ENCODE data around the gene AXIN2.
"Not testable (repeated sequence)": the region's sequence is repeated elsewhere in the genome, so short reads cannot be mapped to it uniquely, and the experiment has no call there.

The AXIN2 gene

GRCh38 chr17:65536573-65537342 is 24.7 kb downstream of the AXIN2 start:
- DNase-seq = no peak

- no peak for DNase-seq
Measured at GRCh38 chr17:65535777-65536572, 25.5 kb downstream of the AXIN2 start.

- peak; percentile 53 for DNase-seq
Measured at GRCh38 chr17:65533852-65534457, 27.5 kb downstream of the AXIN2 start.

DNA sequence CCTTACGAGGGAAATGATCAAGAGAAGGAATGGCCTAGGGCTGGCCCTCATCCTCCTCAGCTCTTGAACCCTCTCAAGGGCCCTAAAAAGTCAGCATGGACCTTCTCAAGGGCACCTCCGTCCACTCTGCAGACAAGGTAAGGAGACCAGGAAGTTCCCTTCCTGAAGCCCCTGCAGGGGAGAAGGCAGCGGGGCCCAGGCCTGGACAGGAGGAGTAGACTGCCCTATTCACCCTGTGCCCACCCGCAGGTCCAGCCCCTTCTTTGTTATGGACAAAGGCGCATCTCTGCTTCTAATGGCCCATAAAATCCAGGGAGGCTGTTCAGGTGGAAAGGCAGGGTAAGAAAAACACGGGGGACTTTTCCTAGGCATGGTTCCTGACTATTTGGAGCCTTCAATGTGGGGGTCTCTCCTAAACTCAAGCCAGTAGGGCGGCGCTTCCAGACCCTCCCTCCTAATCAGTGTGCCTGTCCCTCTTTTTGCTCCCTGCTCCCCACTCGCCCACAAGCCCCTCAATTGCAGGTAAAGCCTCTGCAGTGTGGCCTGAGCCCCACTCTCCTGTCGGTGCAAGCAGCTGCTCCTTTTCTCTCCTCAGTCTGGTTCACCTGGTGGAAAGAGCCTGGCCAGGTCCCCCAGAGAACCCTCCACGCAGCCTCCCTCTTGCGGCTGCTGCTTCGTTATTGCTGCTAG is 28.2 kb downstream of the AXIN2 start:
- DNase-seq = no peak

GRCh38 chr17:65532101-65532890 is 29.2 kb downstream of the AXIN2 start:
- no peak for DNase-seq

- DNase-seq = peak; percentile 62
Measured at GRCh38 chr17:65531256-65532100, 30.0 kb downstream of the AXIN2 start.

GRCh38 chr17:65530523-65531255 is 30.8 kb downstream of the AXIN2 start:
- no peak for DNase-seq

GRCh38 chr17:65529761-65530522 is 31.5 kb downstream of the AXIN2 start:
- no peak for DNase-seq

DNA sequence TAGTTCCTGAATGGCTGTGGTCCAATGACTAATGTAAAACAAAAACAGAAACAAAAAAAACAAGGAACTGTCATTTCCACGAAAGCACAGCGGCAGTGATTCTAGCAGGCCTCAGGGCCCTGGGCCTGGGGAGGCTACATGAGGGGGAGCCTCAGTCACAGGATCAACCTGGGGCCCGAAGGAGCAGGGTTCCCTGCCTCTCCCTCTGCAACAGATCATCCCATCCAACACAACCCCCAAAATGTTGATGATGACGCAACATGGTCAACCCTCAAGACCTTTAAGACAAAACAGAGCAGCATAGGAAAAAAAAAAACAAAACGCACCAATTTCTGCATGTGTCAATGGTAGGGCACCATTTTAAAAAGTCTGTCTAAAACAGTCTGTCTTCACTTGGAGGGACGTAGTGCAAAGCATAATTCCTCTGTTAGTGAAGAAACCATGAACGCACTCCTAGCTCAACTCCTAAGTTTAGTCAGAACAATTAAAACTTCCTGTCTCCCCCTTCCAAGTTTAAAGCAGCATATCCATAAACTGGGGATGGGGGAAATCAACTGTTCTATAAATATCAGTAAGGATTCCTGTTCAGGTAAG is 32.3 kb downstream of the AXIN2 start:
- DNase-seq = no peak

DNA sequence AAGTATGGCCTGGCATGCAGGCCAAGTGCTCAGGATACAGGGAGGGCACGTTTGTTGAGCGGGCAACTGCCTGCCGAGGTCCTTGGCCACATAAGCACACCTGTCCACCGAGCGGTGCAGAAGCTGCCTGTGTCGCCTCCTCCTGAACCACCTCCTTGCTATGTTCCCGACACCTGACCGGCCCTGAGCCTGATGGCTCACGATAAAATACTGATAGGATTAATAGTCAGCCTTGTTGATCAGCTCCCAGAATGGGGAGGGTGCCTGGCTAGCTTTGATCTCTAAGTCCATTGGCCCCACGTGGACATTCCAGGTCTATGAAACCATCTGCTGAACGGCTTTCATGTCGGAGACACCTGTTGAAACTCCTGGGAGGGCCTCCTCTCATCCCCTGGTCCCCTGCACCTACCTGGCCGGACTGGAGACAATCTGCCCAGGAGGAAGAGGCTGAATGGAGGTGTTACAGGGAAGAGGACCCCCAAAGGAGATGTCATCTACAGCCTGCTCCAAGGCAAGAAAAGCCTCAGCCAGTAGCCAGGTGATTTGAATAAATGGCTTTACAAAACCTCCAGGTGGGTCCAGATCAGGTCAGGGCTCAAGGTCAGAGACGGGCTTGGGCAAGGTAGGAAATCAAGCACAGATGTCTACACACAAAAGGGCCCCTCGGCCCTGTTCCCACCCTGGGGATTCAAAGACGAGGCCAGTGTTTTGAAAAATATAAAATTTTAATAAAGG is 33.4 kb downstream of the AXIN2 start:
- DNase-seq = no peak

DNA sequence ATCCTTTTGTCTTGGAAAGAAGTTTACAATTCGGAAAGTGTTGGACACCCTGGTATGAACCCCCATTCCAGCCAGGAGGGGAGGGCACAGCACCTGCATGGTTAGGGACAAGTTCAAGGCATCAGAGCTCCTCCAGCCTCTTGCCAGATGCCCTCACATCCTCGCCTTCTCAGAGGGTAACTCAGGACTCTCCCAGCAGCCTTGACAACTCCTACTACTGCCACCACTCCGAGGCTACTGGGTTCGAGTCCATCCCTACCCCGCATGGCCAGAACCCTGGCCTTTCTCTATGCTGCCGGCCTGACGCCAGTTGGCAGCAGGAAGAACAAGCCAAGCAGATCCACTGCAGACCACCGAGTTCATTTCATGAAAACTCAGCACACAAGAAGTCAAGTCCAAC is 34.1 kb downstream of the AXIN2 start:
- no peak for DNase-seq

DNA sequence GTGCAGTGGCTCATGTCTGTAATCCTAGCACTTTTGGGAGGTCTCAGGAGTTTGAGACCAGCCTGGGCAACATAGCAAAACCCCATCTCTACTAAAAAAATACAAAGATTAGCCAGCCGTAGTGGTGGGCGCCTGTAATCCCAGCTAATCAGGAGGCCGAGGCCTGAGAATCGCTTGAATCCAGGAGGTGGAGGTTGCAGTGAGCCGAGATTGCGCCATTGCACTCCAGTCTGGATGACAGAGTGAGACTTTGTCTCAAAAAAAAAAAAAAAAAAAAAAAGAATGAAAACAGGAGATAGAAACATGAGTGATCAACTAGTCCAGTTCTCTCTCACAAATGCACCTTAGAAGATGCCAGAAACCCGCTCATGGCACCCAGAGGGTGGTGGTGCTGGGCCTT is 34.6 kb downstream of the AXIN2 start:
- not testable (repeated sequence) for DNase-seq

GRCh38 chr17:65523853-65524664 is 37.4 kb downstream of the AXIN2 start:
- DNase-seq = no peak

- no peak for DNase-seq
Measured at GRCh38 chr17:65523411-65523810, 38.0 kb downstream of the AXIN2 start.

DNA sequence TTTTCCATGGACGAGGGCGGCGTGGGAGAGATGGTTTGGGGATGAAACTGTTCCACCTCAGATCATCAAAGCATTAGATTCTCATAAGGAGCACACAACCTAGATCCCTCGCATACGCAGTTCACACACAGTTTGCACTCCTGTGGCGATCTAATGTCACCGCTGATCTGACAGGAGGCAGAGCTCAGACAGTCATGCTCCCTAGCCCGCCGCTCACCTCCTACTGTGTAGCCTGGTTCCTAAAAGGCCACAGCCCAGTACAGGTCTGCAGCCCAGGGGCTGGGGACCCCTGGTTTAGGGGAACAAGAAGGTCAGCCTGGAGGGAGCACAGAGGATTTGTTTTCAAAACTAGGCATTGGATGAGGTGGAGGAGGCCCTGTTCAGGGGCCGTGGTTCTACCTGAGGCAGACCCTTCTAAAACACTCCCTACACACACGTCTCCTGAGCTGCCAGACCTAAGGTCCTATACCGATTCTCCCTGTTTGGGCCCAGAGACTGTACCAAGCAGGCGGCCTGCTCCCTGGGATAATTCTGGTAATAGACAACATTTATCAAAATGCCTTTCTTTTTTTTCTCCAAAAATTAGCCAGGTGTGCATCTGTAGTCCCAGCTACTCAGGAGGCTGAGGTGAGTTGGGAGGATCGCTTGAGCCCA is 38.6 kb downstream of the AXIN2 start:
- no peak for DNase-seq

GRCh38 chr17:65519462-65519861 is 42.0 kb downstream of the AXIN2 start:
- DNase-seq = no peak

GRCh38 chr17:65518256-65518655 is 43.2 kb downstream of the AXIN2 start:
- no peak for DNase-seq

All from femur (tissue), 1 donor.